Osteoblast (primary cell): ENCODE results near the gene FOXRED2. TPM values are rescaled to one million over a fixed set of nuclear protein-coding genes. Genes with fewer than 3 reads are reported as not detected.
A peak's percentile ranks its signal among the peaks of the same experiment; 100 is the strongest.

Experiments
- DNase-seq: peaks from one replicate; pipeline ENCODE4 v3.0.0; 2011; ENCODE audit warnings: low spot score, mixed read lengths; ENCODE audit not compliant: insufficient read length; ENCODE audit errors: missing footprints
- H2AFZ ChIP-seq: 2 replicates; pipeline ENCODE4 v1.6.0; 2011; ENCODE audit warnings: mild to moderate bottlenecking, low read length
- H3K27ac ChIP-seq: 2 replicates; pipeline ENCODE4 v1.5.1; 2011; ENCODE audit warnings: mild to moderate bottlenecking, low read depth, low read length, moderate library complexity
- H3K27me3 ChIP-seq: 2 replicates; pipeline ENCODE4 v1.6.0; 2012; ENCODE audit warnings: mild to moderate bottlenecking, control low read depth, inconsistent platforms, low read length, moderate library complexity; ENCODE audit not compliant: insufficient read depth
- H3K36me3 ChIP-seq: 2 replicates; pipeline ENCODE4 v1.5.1; 2011; ENCODE audit warnings: mild to moderate bottlenecking, low read length, control low read depth, moderate library complexity; ENCODE audit not compliant: insufficient read depth
- H3K4me1 ChIP-seq: 2 replicates; pipeline ENCODE4 v1.5.1; 2011; ENCODE audit warnings: mild to moderate bottlenecking, low read length, control low read depth, moderate library complexity; ENCODE audit not compliant: insufficient read depth
- H3K4me2 ChIP-seq: 2 replicates; pipeline ENCODE4 v1.6.0; 2011; ENCODE audit warnings: mild to moderate bottlenecking, low read length; ENCODE audit not compliant: insufficient read depth
- H3K4me3 ChIP-seq: fragments of 200-600 bp; sonication (generic); 3 replicates; pipeline ENCODE4 v1.5.1; 2012; ENCODE audit warnings: mild to moderate bottlenecking, low read length, inconsistent platforms; ENCODE audit not compliant: insufficient read depth
- H3K79me2 ChIP-seq: 2 replicates; pipeline ENCODE4 v1.6.0; 2012; ENCODE audit warnings: mild to moderate bottlenecking, low read length, control low read depth, inconsistent platforms; ENCODE audit not compliant: insufficient read depth
- H3K9me3 ChIP-seq: 2 replicates; pipeline ENCODE4 v1.5.1; 2011; ENCODE audit warnings: low read depth, low read length, control low read depth
- H4K20me1 ChIP-seq: 2 replicates; pipeline ENCODE4 v1.6.0; 2012; ENCODE audit warnings: mild to moderate bottlenecking, low read length, control low read depth; ENCODE audit not compliant: insufficient read depth
- CTCF ChIP-seq: IDR thresholded peaks from 2 replicates; pipeline ENCODE4 v1.5.1; 2011; ENCODE audit warnings: mild to moderate bottlenecking, low read depth, low read length, moderate library complexity; ENCODE audit errors: extremely low read depth
- total RNA-seq: library from RNA; depleted of rRNA; stranded (reverse); fragments of >200 nt; gene quantifications from 2 replicates; pipeline ENCODE4 v1.2.3, GENCODE V29; 2012

Gene FOXRED2
- total RNA-seq, 1 donor = 16.3 TPM

DNA sequence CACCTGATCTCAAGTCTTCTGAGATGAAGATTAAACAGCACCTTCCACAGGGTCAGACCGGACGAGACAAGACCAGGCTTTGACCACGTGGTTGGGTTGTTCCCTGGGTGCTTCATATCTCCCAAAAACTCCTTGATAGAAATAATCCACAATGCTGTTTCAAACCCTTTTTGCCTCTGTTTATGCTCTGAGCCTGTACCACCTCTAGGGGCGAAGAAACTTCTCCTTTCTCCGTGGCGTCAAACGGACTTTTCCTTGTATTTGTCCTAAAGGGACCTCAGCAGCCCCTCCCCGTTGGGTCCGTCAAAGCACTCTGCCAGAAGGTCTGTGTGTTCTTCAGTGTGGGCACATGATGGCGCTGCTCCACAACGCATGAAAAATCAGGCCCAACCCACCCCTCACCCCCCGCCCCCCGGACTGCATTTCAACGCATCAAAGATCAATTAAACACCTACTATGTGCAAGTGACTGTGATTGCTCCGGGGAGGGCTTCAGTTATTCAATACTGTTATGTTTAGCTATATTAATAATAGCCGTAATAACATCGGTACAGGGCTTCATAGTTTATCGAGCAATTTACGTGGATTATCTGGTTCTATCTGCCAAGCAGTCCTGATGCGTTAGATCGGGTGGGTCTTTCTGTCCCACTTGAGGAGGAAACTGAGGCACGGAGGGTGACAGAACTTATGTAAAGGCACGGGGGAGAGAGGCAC lies 39.4 kb upstream of the FOXRED2 start:
- peak overlapping the region; percentile 61 for H2AFZ ChIP-seq
- no peaks in the 10 kb centered on the region for H3K36me3 ChIP-seq
- H3K79me2 ChIP-seq = no peaks in the 10 kb centered on the region
- peaks cover 10% of the 10 kb centered on the region for H3K27me3 ChIP-seq
- H4K20me1 ChIP-seq = no peaks in the 10 kb centered on the region
- no peak overlapping the region for H3K4me3 ChIP-seq
- no peaks in the 10 kb centered on the region for H3K9me3 ChIP-seq
- TF ChIP-seq CTCF = peak; percentile 54
- H3K4me2 ChIP-seq = peak overlapping the region; percentile 21
- H3K27ac ChIP-seq = no peak overlapping the region
- peaks cover 31% of the 10 kb centered on the region for H3K4me1 ChIP-seq
- DNase-seq = peak; percentile 65

DNA sequence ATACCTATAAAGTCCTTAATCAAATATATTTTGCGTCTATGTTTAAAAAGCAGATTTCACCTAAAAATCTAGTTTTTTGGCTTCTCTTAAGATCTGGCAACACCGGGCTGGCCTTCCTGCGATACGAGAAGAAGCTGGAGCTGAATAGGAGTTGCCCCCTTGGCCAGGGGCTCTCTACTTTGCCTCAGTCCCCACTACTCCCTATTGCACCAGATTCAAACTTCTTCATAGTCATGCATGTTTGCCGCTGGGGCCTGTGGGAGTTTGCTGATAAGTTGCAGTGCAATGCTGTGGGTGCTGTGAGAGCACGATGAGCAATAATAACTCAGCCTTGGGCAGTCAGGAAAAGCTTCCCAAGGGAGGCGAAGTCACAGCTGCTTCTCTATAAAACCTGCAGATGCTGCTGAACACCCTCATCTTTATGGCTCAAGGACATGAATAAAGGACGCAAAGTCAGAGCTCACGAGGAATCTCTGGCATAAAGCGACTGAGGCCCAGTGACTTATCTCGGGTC lies 37.3 kb upstream of the FOXRED2 start:
- Histone ChIP-seq H3K9me3 (no peaks in the 10 kb centered on the region), H3K4me2 (peak overlapping the region; percentile 23), H3K4me3 (no peak overlapping the region), H3K4me1 (peaks cover 31% of the 10 kb centered on the region), H4K20me1 (no peaks in the 10 kb centered on the region), H2AFZ (no peak overlapping the region), H3K79me2 (no peaks in the 10 kb centered on the region), H3K27me3 (no peaks in the 10 kb centered on the region), H3K27ac (peak overlapping the region; percentile 64), H3K36me3 (no peaks in the 10 kb centered on the region)
- DNase-seq = peak; percentile 89
- TF ChIP-seq CTCF = no peak

DNA sequence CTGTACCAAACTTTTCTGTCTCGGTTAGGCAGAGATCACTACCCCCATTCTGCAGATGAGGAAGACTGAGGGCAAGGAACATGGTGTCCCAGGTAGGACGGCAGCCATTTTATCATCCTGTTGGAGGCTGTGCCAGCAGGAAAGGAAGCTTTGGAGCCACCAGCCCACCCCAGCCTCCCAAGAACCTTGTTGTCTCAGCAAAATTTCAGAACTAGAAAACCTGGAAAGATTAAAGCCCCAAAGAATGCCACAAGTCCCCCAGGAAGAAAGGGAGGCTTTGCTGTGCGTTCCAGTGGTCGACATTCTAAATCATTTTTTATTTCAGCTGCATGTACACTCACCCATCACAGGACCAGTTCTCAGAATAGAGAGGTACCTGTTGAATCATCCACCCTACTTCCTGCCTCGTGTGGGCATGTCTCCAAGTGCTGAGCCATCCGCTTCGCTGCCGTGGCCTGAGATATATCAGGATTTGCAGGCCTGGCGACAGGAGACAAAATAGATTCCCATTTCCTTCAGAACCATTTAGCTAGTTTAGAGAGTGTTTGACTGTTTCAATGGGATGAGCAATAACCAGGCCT lies 35.1 kb upstream of the FOXRED2 start:
- Histone ChIP-seq H3K79me2 (no peaks in the 10 kb centered on the region), H3K9me3 (no peaks in the 10 kb centered on the region), H3K4me1 (peaks cover 27% of the 10 kb centered on the region), H3K27me3 (peaks cover 3% of the 10 kb centered on the region), H2AFZ (peak overlapping the region; percentile 81), H3K36me3 (no peaks in the 10 kb centered on the region), H3K4me3 (no peak overlapping the region), H4K20me1 (no peaks in the 10 kb centered on the region), H3K27ac (peak overlapping the region; percentile 94), H3K4me2 (peak overlapping the region; percentile 42)
- DNase-seq = peak; percentile 86
- no peak for TF ChIP-seq CTCF
